Medulla oblongata (tissue), 1 donor: ENCODE results near the gene TIMM17A.
A peak's percentile ranks its signal among the peaks of the same experiment; 100 is the strongest.

ENCODE experiments used
- DNase-seq: peaks from one replicate; pipeline ENCODE4 v3.0.0-alpha.2; 2015; ENCODE audit errors: extremely low spot score

Gene TIMM17A

DNA sequence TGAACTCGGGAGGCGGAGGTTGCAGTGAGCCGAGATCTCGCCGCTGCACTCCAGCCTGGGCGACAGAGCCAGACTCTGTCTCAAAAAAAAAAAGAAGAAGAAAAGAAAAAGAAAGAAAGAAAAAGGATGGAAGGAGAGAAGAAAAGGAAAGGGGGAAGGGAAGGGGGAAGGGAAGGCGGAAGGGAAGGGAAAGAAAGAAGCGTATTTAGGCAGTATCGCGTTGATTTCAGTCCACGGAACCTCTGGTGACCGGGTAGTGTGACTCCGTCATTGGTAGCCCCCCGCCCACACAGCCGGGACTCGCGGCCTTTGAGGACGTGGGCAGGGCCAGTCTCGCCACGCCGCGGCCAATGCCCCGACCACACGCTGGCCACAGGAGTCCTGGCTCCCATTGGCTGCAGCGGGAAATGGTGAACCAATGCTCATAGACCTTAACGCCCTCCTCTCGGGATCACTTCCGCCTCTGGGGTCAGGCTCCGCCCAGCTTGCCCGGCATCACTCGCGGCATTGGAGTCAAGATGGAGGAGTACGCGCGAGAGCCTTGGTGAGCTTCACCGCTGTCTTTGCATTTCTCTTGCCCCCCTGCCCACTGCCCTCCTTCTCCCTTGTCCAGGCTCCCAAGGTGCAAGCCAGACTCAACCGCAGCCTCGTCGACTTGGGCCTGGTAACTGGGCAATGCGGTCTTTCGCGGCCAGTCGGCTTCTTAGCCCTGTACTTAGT lies at the start of gene TIMM17A:
TIMM17A (plus strand) TSS at position 495 of the 720 bp plus-strand sequence; CDS start at position 519, 24 bp downstream.
- DNase-seq = peak; percentile 100

DNA sequence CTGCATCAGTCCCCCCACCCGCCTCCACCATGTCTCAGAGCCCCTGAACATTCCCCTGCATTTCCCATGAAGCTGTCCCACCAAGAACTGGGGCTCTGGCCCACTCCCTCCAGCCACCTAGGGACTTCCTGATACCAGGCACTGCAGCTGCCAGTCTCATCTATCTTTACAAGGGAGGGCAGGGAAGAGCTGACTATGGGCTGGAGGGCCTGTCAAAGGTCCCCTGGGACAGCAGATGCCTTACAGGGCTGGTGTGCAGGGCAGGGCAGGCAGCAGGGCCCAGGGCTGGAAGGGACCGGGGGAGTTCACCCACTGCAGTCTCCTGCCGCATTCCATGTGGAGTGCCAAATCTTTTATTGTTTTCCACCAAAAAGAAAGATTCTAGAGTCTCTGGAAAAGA lies 49.0 kb upstream of the TIMM17A start:
- DNase-seq = no peak

DNA sequence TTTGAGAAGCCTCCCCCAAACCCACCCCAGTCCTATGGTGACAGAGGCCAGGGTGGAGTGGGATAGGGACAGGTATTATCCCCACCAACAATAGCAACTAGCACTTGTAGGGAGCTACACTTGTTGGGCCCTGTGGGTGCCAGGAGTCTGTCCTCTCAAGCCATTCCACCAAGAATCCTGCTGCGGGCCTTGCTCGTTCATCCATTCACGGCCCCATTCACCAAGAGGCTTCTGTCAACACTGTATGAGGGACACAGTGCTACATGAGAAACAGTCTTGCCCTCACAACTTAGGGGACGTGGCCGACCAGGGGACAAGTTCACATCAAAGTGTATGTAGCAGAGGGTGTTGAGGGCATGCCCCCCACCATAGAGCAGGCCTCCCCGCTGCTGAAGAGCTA lies 47.7 kb upstream of the TIMM17A start:
- no peak for DNase-seq

DNA sequence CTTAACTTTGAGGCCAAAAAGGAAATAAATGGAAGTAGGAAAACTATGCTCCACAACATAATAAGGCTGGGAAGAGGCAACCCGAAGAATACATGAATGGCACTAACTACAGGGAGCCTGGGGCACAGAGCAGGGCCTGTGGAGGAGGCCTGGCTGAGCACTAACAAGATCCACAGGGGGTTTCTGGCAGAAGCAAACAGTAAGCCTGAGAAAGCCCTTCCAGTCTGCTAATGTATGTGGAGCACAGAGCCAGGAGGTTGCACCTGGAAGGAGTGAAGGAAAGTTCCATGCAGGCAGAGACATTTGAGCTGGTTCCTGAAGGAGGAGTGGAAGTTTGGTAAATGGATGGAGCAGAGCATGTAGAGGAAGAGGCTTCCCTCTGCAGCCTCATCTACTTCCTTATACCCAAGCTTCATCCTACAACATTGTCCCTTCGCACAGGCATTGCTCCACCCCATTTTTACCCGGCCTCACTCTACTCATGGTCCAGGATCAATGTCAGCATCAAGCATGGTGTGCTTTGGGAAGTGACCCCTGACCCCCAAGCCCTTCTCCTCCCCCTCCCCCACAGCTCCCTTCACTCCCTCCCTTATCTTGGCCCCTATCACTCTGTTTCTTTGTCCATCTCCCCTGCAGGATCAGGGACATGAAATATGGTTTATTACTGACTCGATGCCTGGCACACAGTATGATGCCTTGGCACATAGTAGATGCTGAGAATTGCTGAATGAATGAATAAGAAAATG lies 43.3 kb upstream of the TIMM17A start:
- DNase-seq = no peak

DNA sequence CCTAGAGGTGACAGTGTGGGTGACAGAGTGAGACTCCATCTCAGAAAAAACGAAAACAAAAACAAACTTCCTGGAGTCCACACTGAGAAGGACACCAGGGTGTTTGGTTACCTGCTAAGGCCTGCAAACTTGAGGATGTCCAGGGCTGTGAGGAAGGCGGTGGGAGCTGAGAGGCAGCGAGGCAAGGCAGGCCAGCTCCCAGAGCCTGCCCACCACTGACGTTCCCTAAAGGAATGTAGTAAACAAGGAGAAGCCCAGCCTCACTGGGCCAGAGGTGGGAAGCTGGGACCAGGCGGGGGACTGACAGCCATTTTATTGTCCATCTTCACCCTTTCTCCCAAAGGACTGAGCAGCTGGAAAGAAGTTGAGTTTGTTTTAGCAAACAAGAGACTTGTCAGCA lies 42.5 kb upstream of the TIMM17A start:
- no peak for DNase-seq

DNA sequence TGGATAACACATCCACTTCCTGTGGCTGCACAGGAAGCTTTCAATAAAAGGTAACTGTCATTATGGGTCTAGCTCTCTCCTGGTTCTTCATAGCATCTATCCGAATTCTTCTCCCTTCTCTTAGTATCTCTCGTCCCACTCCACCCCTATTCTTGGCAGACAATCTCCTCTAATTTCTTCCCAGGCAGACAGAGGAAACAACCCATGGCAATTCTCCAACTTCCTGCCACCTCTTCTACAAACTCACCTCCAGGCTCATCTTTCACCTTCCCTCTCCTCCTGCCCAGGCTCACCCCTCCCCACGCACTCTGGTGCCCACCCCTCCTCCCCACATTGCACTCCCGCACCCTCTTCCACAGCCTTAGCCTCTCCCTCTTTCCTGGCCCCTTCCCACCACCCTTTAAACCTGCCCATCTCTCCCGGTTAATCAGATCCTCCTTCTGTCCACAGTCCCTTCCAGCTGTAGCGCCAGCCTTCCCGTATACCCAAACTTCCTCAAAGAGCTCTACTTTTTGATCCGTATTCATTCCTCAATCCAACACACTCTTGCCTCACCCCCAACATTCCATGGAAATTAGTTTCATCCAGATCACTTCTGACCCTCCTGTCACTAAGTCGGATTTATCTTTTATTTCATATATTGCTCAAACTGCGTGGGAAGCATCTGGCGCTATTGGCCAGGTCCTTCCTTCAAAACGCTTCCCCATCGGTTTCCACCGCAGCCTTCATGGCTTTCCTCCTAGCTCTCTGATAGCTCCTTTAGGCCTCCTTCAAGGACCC lies 40.7 kb upstream of the TIMM17A start:
- DNase-seq = no peak

DNA sequence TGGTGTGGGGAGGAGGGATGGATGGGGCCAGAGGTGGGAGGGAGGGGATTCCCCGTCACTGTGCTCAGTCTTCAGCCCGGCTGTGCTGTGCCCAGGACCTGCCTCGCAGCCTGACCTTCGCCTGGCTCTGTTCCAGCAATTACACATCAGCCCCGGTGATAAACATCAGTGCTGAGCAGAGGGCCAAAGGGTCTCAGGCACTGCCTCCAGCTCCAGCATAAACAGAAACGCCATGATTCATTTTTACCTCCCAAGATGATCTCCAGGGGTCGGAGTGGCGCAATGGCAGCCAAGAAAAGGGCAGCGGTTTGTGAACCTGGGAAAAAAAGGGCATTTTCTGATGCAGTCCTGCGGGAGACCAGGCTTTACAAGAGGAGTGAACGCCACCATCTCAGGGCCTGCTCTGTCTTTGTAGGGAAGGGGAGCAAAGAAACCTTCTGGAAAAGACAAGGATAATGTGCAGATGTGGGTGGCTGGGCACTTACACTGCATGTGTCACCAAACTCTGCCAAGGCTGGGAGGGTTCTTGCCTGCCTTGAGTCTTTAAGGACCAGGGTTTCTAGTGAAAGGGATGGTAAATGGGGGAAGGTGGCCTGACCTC lies 38.6 kb upstream of the TIMM17A start:
- DNase-seq = no peak

DNA sequence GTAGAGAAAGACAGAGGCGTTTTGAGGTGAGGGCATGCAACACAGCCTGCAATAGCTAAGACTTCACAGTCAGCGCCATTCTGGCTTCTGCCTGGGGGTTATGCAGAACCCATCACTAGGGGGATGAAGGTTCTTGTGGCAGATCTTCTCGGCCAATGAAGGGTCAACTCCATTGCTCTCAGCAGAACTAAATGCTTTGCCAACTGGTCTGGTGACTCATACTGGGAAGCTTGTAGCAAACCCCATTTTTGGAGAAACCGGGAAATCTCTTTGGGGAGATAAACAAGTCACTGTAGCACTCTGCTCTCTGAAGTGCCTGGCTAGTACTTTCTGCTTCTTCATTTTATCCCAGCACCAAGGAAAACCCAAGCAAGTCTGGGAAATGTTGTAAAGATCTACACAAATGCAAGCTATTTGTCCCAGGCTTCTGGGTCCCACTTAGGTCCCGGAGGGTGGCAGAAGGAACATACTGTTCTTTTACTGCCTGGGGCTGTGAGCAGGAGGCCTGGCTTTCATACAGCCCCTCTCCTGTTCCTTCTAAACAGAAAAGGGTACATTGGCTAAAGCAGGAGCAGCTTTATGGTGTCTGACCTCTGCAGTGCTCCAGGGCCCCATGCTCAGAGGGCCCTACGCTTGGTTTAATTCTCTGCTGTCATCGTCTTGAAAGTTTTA lies 37.8 kb upstream of the TIMM17A start:
- no peak for DNase-seq

DNA sequence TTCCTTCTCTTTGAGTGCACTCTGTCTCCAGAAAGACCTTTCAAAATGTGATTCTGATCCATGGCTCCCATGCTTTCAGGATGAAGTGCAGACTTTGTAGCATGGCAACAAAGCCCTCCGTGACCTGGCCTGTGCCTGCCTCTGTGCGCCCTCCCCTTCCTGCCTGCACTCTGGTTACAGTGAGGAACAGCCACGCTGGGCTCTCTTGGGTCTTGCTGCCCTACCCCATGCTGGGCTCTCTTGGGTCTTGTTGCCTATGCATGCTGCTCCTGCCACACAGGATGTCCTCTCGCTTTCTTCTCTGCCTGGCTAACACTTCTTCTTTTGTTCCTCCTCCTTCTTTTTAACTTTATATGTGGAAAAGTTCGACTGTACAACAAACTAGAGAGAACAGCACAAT lies 37.0 kb upstream of the TIMM17A start:
- DNase-seq = no peak

DNA sequence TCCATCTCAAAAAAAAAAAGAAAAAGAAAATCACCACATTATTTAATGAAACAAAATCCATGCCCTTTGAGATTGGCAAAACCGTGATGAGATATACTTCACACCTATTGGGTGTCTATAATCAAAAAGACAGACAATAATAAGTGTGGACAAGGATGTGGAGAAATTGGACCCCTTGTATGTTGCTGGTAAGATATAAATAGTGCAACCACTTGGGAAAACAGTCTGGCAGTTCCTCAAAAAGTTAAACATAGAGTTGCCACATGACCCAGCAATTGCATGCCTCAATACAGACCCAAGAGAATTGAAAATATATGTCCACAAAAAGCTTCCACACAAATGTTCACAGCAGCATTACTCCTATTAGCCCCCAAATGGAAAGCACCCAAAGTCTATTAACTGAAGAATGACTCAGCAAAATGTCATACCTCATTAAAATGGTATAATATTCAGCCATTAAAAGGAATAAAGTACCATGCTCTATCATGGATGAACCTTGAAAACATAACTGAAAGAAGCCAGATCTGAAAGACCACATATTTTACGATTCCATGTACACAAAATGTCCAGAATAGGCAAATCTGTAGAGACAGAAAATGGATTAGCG lies 33.2 kb upstream of the TIMM17A start:
- no peak for DNase-seq

DNA sequence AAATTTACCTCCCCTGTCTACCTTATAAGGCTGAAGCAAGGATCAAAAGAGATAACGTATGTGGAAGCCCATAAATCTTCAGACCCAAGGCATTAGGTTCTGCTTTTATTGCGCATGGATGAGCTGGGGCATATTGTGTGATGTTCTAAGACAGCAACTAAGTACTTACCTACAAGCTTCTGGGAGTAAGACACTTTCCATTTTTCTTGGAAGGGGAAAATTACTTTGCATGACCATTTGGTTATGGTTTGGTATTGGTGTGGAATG lies 30.1 kb upstream of the TIMM17A start:
- DNase-seq = no peak

DNA sequence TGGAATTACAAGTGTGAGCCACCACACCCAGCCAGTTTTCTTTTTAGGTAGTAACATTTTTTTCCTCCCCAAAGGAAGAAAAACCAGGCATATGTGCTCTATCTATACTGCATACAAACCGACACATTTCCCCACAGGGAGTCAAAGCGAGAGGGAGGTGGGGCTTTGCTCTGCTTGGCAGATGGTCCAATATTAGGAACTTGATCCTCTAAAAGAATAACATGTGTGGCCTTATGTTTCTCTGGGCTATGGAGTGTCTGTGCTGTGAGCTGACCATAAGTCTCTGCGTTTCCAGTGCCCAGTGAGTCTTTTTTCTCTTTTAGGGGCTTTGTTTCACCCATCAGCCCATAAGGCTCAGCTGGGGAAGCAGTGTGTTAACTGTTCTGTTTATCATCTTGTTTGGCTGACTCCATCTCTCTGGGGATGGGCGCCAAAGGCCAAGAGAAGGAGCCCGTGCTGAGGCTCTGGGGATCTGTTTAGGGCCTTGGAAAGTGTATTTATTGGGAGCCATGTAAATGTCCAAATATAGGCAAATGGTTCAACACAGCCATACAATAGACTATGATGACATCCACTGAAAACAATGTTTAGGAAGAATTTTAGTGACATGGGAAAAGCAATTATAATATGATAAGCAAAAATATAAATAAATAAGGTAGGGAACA lies 29.2 kb upstream of the TIMM17A start:
- no peak for DNase-seq

DNA sequence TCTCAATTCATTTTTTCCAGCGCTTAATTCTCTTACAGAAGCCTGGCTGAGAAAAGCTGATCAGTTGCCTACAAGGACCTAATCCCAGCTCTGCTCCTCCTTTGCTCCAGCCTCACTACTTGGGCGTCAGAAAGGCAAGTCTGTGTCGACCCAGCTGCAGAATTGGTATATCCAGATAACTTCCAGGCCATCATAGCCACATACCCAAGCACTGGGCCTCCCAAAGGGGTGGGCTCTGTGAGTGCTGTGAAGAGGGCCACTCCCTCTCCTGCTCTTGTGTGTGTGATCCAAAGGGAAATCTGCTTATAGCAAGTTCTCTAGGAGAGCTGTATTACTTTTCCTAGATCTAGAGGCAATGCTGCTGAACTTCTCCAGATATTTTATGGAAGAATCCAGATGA lies 27.0 kb upstream of the TIMM17A start:
- no peak for DNase-seq

DNA sequence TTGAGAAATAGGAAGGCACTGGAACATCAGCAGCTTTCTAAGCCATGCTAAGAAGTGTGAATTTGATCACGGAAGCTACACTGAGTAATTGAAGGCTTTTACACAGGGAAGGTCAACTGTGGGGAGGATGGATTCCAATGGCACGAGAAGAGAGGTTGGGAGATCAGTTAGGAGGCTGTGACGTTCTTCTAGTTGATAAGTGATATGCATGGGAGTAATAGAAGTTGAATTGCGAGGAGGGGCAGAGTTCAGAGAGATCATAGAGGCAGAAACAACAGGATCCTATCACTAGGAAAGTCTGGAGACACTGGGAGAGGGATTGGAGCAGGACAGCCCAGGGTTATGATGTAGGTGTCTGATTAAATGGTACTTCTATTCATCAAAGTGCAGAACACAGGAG lies 25.2 kb upstream of the TIMM17A start:
- no peak for DNase-seq

DNA sequence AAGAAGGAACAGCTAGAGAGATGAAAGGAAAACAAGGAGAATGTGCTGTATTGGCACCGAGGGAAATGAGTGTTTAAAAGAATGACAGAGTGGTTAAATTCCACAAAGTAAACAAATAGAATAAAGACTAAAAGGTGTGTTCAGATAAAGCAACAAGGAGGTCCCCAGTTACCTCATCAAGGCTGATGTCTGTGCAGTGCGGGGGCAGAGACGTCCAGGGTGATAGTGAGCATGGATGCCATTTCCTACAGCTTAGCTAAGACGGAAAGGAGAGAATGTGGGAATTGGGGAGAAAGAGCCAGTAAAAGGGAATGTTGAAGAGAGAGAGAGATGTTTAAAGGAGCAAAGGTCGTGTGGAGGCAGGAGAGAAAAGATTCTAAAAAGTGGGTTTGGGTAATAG lies 24.5 kb upstream of the TIMM17A start:
- DNase-seq = no peak

DNA sequence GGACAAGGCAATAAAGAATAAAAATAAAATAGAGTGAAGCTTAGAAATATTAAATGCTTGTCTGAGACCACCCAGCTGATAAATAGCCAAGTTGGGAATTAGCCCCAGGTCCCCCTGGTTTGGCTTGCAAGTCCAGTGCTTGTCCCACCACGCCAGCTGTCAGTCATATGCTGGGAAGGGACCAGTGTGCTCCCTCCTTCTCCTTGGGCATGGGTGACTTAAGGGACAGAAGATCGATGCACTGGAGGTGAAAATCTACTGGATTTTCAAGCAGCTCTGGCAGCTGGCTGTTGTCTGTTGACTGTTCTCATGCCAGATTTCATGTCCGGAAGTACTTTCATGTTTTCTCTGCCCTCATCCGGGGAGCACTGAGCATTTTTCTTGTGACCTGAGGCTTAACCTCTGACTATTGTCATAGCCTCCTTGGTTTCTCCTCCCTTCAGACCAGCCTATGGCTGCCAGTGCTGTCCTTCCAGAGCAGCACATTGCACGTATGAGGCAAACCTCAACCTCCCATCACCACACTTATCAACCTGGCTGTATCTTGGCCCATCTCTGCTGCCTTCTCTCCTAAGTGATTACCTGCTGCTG lies 21.4 kb upstream of the TIMM17A start:
- no peak for DNase-seq

DNA sequence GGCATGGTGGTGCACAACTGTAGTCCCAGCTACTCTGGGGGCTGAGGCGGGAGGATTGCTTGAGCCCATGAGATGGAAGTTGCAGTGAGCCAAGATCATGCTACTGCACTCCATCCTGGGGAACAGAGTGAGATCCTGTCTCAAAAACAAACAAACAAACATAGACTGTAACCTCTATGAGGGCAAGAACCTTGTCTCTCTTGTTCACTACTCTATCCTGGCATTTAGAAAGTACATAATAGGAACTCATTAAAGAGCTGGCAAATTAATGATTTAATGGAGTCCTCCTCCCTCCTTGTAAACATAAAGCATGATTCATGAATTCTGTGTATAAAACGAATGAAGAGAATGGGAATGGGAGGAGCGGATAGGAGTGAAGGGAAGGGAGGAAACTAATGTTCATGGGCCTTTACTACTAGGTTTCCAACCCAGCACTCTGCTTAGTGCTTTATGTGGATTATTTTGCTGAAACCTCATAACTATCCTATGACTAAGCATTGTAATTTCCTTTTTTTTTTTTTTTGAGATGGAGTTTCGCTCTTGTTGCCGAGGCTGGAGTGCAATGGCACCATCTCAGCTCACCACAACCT lies 17.6 kb upstream of the TIMM17A start:
- no peak for DNase-seq

DNA sequence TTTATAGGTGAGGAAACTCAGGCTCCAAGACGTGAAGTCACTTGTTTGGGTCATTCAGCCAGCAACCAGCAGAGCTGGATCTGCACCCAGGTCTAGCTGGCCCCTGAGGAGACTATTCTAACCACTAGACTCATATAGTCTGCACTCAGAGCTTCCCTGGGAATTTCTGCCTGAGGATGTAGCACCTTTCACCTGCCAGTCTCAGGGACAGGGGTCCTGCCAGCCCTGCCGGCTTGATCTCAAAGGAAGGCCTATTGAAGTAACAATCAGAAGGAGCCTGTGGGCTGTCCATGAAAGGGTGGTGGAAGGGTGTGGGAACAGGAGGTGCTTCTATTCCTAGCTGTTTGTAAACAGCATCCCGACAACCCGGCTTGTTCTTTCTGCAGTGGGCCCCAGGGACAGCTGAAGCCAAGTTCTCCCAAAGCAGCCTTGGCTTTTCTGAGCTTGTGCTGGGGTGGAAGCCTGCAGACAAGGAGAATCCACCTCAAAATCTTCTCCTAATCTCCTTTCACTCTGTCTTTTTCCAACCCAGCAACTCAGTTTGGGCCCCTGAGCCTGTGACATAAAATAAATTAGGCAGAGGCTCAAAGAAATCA lies 16.8 kb upstream of the TIMM17A start:
- no peak for DNase-seq

DNA sequence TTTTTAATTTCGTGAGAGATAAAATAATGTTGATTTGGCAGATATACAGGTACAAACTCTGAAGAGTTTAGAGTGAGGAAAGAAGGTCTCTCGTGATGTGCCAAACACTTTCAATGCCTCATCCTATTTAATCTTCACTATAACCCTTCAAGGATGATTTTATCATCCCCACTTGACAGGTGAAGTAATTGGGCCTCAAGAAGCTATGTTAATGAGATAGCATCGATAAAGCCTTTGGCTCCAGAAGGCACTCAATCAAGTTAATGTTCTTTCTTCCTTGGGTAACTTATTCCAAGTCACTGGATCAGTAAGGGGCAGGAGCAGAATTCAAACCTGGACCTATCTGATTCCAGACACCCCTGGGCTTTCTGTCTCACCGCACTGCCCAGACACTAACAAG lies 16.2 kb upstream of the TIMM17A start:
- DNase-seq = no peak

DNA sequence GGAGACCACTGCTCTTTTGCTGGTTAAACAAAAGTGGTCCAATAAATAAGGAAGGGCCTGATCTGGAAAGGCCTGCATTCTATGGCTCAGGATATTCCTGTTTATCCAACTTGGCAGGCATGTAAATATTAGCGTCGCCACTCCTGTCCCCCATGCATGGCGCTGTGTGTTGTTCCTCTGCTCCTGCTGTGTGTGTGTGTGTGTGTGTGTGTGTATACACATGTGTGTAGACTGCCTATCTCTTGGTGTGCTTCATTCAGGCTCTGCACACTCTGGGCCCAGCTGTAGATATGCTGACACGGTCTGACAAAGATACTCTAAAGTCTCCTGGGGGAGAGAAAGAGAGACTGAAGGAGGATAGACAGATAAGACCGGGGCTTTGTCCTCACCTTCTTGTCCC lies 15.7 kb upstream of the TIMM17A start:
- no peak for DNase-seq
